Measurements from ENCODE around the gene ALPL.

- TF ChIP-seq POLR2AphosphoS5 (IDR thresholded peaks at IDR 0.05) (no peak), POLR2A (IDR thresholded peaks at IDR 0.05) (no peak)
These were observed 67.6 kb downstream of the ALPL start for GRCh38 chr1:21576798-21577187.
